ENCODE measurements around the gene LIPE.

Gene LIPE

GRCh38 chr19:42401365-42402303 lies 25.6 kb downstream of the LIPE start:
- DNase-seq (ENCODE audit: low read depth, low spot score): peak; percentile 47
- Histone ChIP-seq H3K36me3 (ENCODE audit: insufficient read depth, low read length) (no peaks in the 10 kb centered on the region), H3K9me3 (ENCODE audit: low read depth, low read length) (no peaks in the 10 kb centered on the region), H3K9ac (ENCODE audit: insufficient read length) (no peak overlapping the region), H3K4me3 (peak overlapping the region; percentile 70), H3K27ac (no peak overlapping the region)
- TF ChIP-seq POLR2AphosphoS5 (IDR thresholded peaks at IDR 0.05; ENCODE audit: borderline replicate concordance, low read depth, low read length): no peak
- TF ChIP-seq FOXP2 (optimal IDR thresholded peaks at IDR 0.05; ENCODE audit: control extremely low read depth, extremely low read length, insufficient read depth): no peak
- TF ChIP-seq EZH2 (IDR thresholded peaks at IDR 0.05): no peak

DNA sequence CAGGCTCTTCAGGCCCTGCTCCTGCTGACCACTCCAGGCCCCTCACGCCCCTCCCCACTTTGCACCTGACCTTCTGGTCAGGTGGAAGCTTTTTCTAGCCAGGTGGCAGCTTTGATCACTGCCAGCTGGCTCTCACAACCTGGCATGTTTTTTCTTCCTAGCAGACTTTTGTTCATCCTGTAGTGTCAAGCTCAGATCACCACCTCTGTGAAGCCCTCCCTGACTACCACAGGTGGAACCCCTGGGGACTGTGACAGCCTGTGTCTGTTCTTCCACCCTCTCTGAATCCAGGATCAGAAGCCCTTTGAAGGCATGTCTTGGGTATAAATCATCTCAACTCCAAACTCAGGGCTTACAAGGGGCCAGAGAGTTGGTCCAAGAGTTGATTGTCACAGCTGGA lies 26.8 kb downstream of the LIPE start:
- no peaks in the 10 kb centered on the region for H3K36me3 ChIP-seq (ENCODE audit: insufficient read depth, low read length)
- DNase-seq (ENCODE audit: low read depth, low spot score): no peak
- H3K9me3 ChIP-seq (ENCODE audit: low read depth, low read length): no peaks in the 10 kb centered on the region
- no peak overlapping the region for H3K9ac ChIP-seq (ENCODE audit: insufficient read length)
- H3K4me3 ChIP-seq: no peak overlapping the region
- no peak overlapping the region for H3K27ac ChIP-seq
- TF ChIP-seq POLR2AphosphoS5 (IDR thresholded peaks at IDR 0.05; ENCODE audit: borderline replicate concordance, low read depth, low read length): no peak
- no peak for TF ChIP-seq EZH2 (IDR thresholded peaks at IDR 0.05)
- TF ChIP-seq FOXP2 (optimal IDR thresholded peaks at IDR 0.05; ENCODE audit: control extremely low read depth, extremely low read length, insufficient read depth): no peak

GRCh38 chr19:42397263-42398166 lies 29.7 kb downstream of the LIPE start:
- no peak overlapping the region for H3K27ac ChIP-seq
- peak overlapping the region; percentile 75 for H3K9ac ChIP-seq (ENCODE audit: insufficient read length)
- TF ChIP-seq FOXP2 (optimal IDR thresholded peaks at IDR 0.05; ENCODE audit: control extremely low read depth, extremely low read length, insufficient read depth) (no peak), EZH2 (IDR thresholded peaks at IDR 0.05) (no peak), POLR2AphosphoS5 (IDR thresholded peaks at IDR 0.05; ENCODE audit: borderline replicate concordance, low read depth, low read length) (no peak)
- no peaks in the 10 kb centered on the region for H3K36me3 ChIP-seq (ENCODE audit: insufficient read depth, low read length)
- peak overlapping the region; percentile 91 for H3K4me3 ChIP-seq
- H3K9me3 ChIP-seq (ENCODE audit: low read depth, low read length): no peaks in the 10 kb centered on the region
- DNase-seq (ENCODE audit: low read depth, low spot score): no peak

DNA sequence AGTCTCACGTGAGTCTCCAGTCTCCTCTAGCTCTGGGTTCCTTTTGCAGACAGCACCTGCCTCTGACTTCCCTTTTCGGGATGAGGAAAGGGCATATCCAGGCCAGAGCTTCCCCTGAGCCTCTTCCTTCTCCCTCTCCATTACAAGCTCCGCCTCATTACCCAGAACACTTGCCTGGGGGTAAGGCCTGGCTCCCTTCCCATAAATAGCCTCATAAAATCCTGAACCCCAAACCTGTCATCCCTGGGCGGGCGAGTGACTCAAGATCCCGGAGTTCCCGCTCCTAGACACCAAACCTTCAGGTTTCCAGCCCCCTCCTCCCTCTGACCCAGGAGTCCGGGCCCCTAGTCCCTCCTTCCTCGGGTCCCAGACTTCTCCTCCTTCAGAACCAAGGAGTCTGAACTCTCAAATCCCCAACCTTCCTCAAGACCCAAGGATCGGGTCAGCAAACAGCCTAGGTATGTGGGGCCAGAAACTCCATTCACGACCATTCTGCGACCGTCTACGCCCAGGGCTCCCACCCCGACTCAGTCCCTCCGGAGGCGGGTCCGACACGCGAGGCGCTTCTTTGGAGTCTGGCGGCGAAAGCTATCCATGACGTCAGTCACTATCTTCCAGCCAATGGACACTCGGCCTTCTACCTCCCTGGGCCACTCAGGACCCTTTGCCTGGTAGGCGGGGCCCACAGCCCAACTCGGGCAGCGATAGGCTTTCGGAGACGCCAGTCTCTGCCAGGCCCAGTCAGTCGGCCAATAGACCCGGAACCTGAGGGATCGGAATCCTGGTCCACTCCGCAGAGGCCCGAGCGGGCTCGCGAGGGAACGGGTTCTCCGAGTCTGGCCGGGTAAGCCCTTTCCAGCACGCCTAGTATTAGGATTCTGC lies 30.6 kb downstream of the LIPE start:
- peak overlapping the region; percentile 91 for H3K4me3 ChIP-seq

GRCh38 chr19:42394751-42395150 lies 32.4 kb downstream of the LIPE start:
- Histone ChIP-seq H3K9me3 (ENCODE audit: low read depth, low read length) (no peaks in the 10 kb centered on the region), H3K36me3 (ENCODE audit: insufficient read depth, low read length) (no peaks in the 10 kb centered on the region), H3K4me3 (no peak overlapping the region), H3K9ac (ENCODE audit: insufficient read length) (no peak overlapping the region), H3K27ac (no peak overlapping the region)
- DNase-seq (ENCODE audit: low read depth, low spot score): no peak
- no peak for TF ChIP-seq EZH2 (IDR thresholded peaks at IDR 0.05)
- TF ChIP-seq POLR2AphosphoS5 (IDR thresholded peaks at IDR 0.05; ENCODE audit: borderline replicate concordance, low read depth, low read length): no peak
- TF ChIP-seq FOXP2 (optimal IDR thresholded peaks at IDR 0.05; ENCODE audit: control extremely low read depth, extremely low read length, insufficient read depth): no peak

More for the DNA sequence above, 30.6 kb downstream of the LIPE start:
- Histone ChIP-seq H3K27ac (peak overlapping the region; percentile 47; the same call in 1 of the 2 replicates), H3K9ac (ENCODE audit: insufficient read length) (peak overlapping the region; percentile 81), H3K36me3 (ENCODE audit: insufficient read depth, low read length) (no peaks in the 10 kb centered on the region), H3K9me3 (ENCODE audit: low read depth, low read length) (no peaks in the 10 kb centered on the region)
- peak; percentile 85 for DNase-seq (ENCODE audit: low read depth, low spot score)
- TF ChIP-seq EZH2 (IDR thresholded peaks at IDR 0.05) (no peak), POLR2AphosphoS5 (IDR thresholded peaks at IDR 0.05; ENCODE audit: borderline replicate concordance, low read depth, low read length) (peak; percentile 89; the same call in 1 of the 2 replicates)

- no peaks in the 10 kb centered on the region for H3K9me3 ChIP-seq (ENCODE audit: low read depth, low read length)
- H3K27ac ChIP-seq: no peak overlapping the region
- DNase-seq (ENCODE audit: low read depth, low spot score): no peak
- no peak overlapping the region for H3K9ac ChIP-seq (ENCODE audit: insufficient read length)
- no peaks in the 10 kb centered on the region for H3K36me3 ChIP-seq (ENCODE audit: insufficient read depth, low read length)
- no peak for TF ChIP-seq EZH2 (IDR thresholded peaks at IDR 0.05)
- no peak for TF ChIP-seq FOXP2 (optimal IDR thresholded peaks at IDR 0.05; ENCODE audit: control extremely low read depth, extremely low read length, insufficient read depth)
- no peak for TF ChIP-seq POLR2AphosphoS5 (IDR thresholded peaks at IDR 0.05; ENCODE audit: borderline replicate concordance, low read depth, low read length)
- H3K4me3 ChIP-seq: no peak overlapping the region
Measured at GRCh38 chr19:42392165-42392564, 35.0 kb downstream of the LIPE start.

DNA sequence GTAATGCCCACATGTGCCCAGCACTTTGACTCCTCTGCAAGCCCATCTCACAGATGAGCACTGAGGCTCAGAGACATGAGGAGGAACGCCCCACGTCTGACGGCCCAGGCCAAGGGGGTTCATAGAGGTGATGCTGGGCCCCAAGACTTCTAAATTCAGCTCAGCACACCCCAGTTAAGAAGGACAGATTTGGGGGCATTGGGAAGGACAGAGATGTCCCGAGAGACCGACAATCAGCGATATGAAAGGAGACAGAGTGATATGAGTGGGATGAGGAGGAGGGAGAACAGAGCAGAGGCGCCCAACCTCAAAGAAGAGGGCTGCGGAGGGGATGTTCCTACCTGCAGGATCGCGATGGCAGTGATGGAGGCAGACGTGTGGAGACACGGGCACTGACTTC lies 37.3 kb downstream of the LIPE start, which contains the start of gene CNFN:
TSS of gene CNFN (minus strand) at position 399 of the 400 bp plus-strand sequence. CDS start 1,260 bp downstream, outside the sequence.
- TF ChIP-seq EZH2 (IDR thresholded peaks at IDR 0.05) (no peak), POLR2AphosphoS5 (IDR thresholded peaks at IDR 0.05; ENCODE audit: borderline replicate concordance, low read depth, low read length) (no peak), FOXP2 (optimal IDR thresholded peaks at IDR 0.05; ENCODE audit: control extremely low read depth, extremely low read length, insufficient read depth) (no peak)
- Histone ChIP-seq H3K36me3 (ENCODE audit: insufficient read depth, low read length) (no peaks in the 10 kb centered on the region), H3K27ac (no peak within 1 kb of the TSS), H3K9ac (ENCODE audit: insufficient read length) (no peak within 1 kb of the TSS), H3K9me3 (ENCODE audit: low read depth, low read length) (no peaks in the 10 kb centered on the region), H3K4me3 (no peak within 1 kb of the TSS)
- DNase-seq (ENCODE audit: low read depth, low spot score): no peak
